PC-3 (cell line): Measurements from ENCODE around the gene ROCK1.

Source experiments
- CTCF ChIP-seq: fragments of 300-600 bp; sonication (generic); conservative IDR thresholded peaks from 2 replicates; pipeline ENCODE4 v1.5.1; 2017; ENCODE audit warnings: antibody characterized with exemption, low read depth, mild to moderate bottlenecking, low read length
- EZH2 ChIP-seq: fragments of 300-600 bp; sonication (generic); IDR thresholded peaks from one replicate; pipeline ENCODE4 v1.6.1; 2017; ENCODE audit warnings: antibody characterized with exemption, mild to moderate bottlenecking, low read length; ENCODE audit not compliant: unreplicated experiment
- EZH2phosphoT487 ChIP-seq: fragments of 300-600 bp; sonication (generic); IDR thresholded peaks from 2 replicates; pipeline ENCODE4 v1.6.1; 2018; ENCODE audit warnings: mild to moderate bottlenecking, antibody characterized with exemption, low read length, borderline replicate concordance

GRCh38 chr18:21112140-21112473 is 494 bp upstream of the ROCK1 start:
- no peak for TF ChIP-seq EZH2phosphoT487
- TF ChIP-seq CTCF: no peak
- TF ChIP-seq EZH2: no peak
